ENCODE results near the gene EXT2. TPM values are rescaled to one million over a fixed set of nuclear protein-coding genes. Genes with fewer than 3 reads are reported as not detected.

The EXT2 gene
- polyA plus RNA-seq, 1 donor from 2014 or later, result 77.5 TPM

GRCh38 chr11:44065161-44065661, 30.3 kb upstream of the EXT2 start:
- Histone ChIP-seq H3K4me3 (ENCODE audit: low read length) (no peak overlapping the region), H3F3A (ENCODE audit: insufficient read depth, low read length, poor library complexity, severe bottlenecking) (no peaks in the 10 kb centered on the region), H3K36me3 (ENCODE audit: insufficient read depth, low read length) (no peaks in the 10 kb centered on the region), H3K4me2 (ENCODE audit: low read length) (no peak overlapping the region), H2AFZ (ENCODE audit: low read depth, low read length) (no peak overlapping the region), H3K9me3 (ENCODE audit: low read length) (no peaks in the 10 kb centered on the region), H4K20me1 (ENCODE audit: insufficient read depth) (no peaks in the 10 kb centered on the region), H3K27me3 (ENCODE audit: insufficient read depth, low read depth, low read length) (peaks cover 13% of the 10 kb centered on the region), H3K9ac (ENCODE audit: low read length) (no peak overlapping the region), H3K27ac (ENCODE audit: low read length) (no peak overlapping the region), H3K9me2 (ENCODE audit: insufficient read depth, low read length) (no peaks in the 10 kb centered on the region), H3K79me2 (replicated peaks; ENCODE audit: insufficient read depth, low read length) (no peaks in the 10 kb centered on the region)
- TF ChIP-seq EP300 (conservative IDR thresholded peaks at IDR 0.05; ENCODE audit: poor library complexity, severe bottlenecking) (no peak), SMC3 (conservative IDR thresholded peaks at IDR 0.05; ENCODE audit: poor library complexity) (no peak), RAD21 (conservative IDR thresholded peaks at IDR 0.05) (no peak), EZH2 (IDR thresholded peaks at IDR 0.05; ENCODE audit: borderline replicate concordance, insufficient read depth, low read length, poor library complexity, severe bottlenecking) (no peak), REST (IDR thresholded peaks at IDR 0.05; ENCODE audit: borderline replicate concordance) (no peak), TAF1 (IDR thresholded peaks at IDR 0.05; ENCODE audit: low read depth) (no peak), MXI1 (conservative IDR thresholded peaks at IDR 0.05; ENCODE audit: poor library complexity, severe bottlenecking) (no peak), POLR2AphosphoS5 (IDR thresholded peaks at IDR 0.05) (no peak), CTCF (IDR thresholded peaks at IDR 0.05; ENCODE audit: poor library complexity, severe bottlenecking) (no peak)

- no peak within 1 kb of the TSS for H3K4me3 ChIP-seq (ENCODE audit: low read length)
- H3K9me3 ChIP-seq (ENCODE audit: low read length), result no peaks in the 10 kb centered on the region
- TF ChIP-seq MXI1 (conservative IDR thresholded peaks at IDR 0.05; ENCODE audit: poor library complexity, severe bottlenecking) (no peak), CTCF (IDR thresholded peaks at IDR 0.05; ENCODE audit: poor library complexity, severe bottlenecking) (peak; percentile 23)
- no peak within 1 kb of the TSS for H3K27ac ChIP-seq (ENCODE audit: low read length)
- H3K27me3 ChIP-seq (ENCODE audit: insufficient read depth, low read depth, low read length), result peaks cover 13% of the 10 kb centered on the region
- H4K20me1 ChIP-seq (ENCODE audit: insufficient read depth), result no peaks in the 10 kb centered on the region
- no peaks in the 10 kb centered on the region for H3K9me2 ChIP-seq (ENCODE audit: insufficient read depth, low read length)
- H3K9ac ChIP-seq (ENCODE audit: low read length), result no peak within 1 kb of the TSS
- H3K36me3 ChIP-seq (ENCODE audit: insufficient read depth, low read length), result no peaks in the 10 kb centered on the region
- no peak within 1 kb of the TSS for H2AFZ ChIP-seq (ENCODE audit: low read depth, low read length)
- no peak within 1 kb of the TSS for H3K4me2 ChIP-seq (ENCODE audit: low read length)
- H3F3A ChIP-seq (ENCODE audit: insufficient read depth, low read length, poor library complexity, severe bottlenecking), result no peaks in the 10 kb centered on the region
- H3K79me2 ChIP-seq (replicated peaks; ENCODE audit: insufficient read depth, low read length), result no peaks in the 10 kb centered on the region
These were observed 29.4 kb upstream of the EXT2 start, which contains the start of gene ACCS for GRCh38 chr11:44065841-44066731. TSS of gene ACCS (plus strand) at chr11:44066270. CDS start at chr11:44067628, 1,358 bp downstream.

Data from neural cell (in vitro differentiated cells).